ENCODE results near the gene PLEKHM2. TPM values are rescaled to one million over a fixed set of nuclear protein-coding genes. Genes with fewer than 3 reads are reported as not detected.

PLEKHM2 gene
- total and polyA plus RNA-seq, 2 of the 4 experiments (the other 2 are of a cell fraction) = 24.7 to 48.0 TPM

DNA sequence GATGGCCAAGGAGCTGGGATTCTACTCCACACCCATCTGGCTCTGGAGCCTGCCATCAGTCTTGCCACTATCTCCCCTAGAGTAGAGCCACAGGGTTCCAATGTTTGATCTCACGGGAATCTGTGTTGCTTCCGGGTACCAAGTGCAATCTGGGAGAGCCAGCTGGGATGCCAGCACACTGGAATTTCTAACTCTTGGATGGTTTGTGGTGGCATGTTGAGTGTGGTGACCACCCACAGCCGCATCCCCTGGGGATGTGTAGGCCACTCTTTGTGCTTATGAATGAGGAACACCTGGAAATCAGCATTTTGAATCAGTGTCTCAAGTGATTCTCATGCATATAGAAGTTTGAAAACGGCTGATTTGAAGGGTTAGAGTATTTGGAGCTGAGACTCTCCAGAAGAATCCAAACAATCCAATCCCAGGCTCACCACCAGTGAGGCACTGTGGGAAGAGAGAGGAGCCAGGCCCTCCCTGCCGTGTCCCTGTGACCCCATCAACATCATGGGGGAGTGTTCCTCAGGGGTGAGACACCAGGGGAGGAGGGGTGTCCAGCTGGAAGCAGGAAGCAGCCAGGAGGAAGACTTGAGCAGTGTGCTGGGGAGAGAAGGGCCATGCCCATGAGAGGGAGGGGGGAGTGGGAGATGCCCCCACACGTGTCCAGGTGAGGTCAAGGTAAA is 87.9 kb downstream of the PLEKHM2 start:
- BruUV-seq (replicated peaks) = no TSS peak
- Histone ChIP-seq H2BK20ac (ENCODE audit: low read depth, low read length) (no peak overlapping the region), H3K4ac (ENCODE audit: low read depth, low read length) (no peak overlapping the region), H4K91ac (ENCODE audit: insufficient read depth, low read depth, low read length) (no peak overlapping the region), H2AK9ac (replicated peaks; ENCODE audit: low read depth, low read length, poor library complexity) (peak overlapping the region; percentile 82), H3K79me1 (ENCODE audit: low read depth in 1 of 2, low read length in 2 of 2) (peaks cover 10 to 36% of the 10 kb centered on the region in 2 experiments), H3K27me3 (ENCODE audit: control insufficient read depth, insufficient read depth, low read length) (no peaks in the 10 kb centered on the region), H4K5ac (ENCODE audit: low read depth, low read length) (no peak overlapping the region), H3K9me3 (ENCODE audit: control insufficient read depth, insufficient read depth, low read length) (no peaks in the 10 kb centered on the region), H4K20me1 (ENCODE audit: insufficient read depth, low read length) (peaks cover 17% of the 10 kb centered on the region), H3K23ac (ENCODE audit: low read depth, low read length) (no peak overlapping the region), H2BK120ac (ENCODE audit: low read depth, low read length) (no peak overlapping the region), H3K56ac (ENCODE audit: extremely low read depth, insufficient read depth, low read length) (no peak overlapping the region), H3K18ac (ENCODE audit: low read depth, low read length) (no peak overlapping the region), H3K36me3 (ENCODE audit: control insufficient read depth, insufficient read depth, low read length) (peaks cover 72% of the 10 kb centered on the region), H2BK15ac (ENCODE audit: low read depth, low read length) (no peak overlapping the region), H3K14ac (replicated peaks; ENCODE audit: low read depth, low read length) (no peak overlapping the region), H3K9ac (ENCODE audit: low read depth, low read length) (no peak overlapping the region), H2AFZ (replicated peaks; ENCODE audit: low read length, poor library complexity) (no peak overlapping the region), H3K9me1 (ENCODE audit: insufficient read depth, low read length) (peaks cover 11% of the 10 kb centered on the region), H3K27ac (ENCODE audit: insufficient read depth, low read length) (no peak overlapping the region), H3K4me1 (ENCODE audit: control insufficient read depth, insufficient read depth, low read length) (no peaks in the 10 kb centered on the region), H2AK5ac (ENCODE audit: low read depth, low read length) (no peak overlapping the region), H3K4me2 (ENCODE audit: low read depth, low read length) (no peak overlapping the region), H2BK5ac (ENCODE audit: low read depth, low read length, poor library complexity, severe bottlenecking) (peak overlapping the region; percentile 24), H3K4me3 (ENCODE audit: insufficient read depth, low read depth, low read length) (no peak overlapping the region), H4K8ac (ENCODE audit: low read depth in 2 of 2, low read length in 2 of 2) (no peak overlapping the region)
- DNase-seq = peak; percentile 29
- ChIA-PET CTCF (interaction anchor here (0.6 to 1.5 kb wide), 2 partner anchors 20 to 135 kb away, joined by 3 to 5 read pairs; no protein-coding TSS in a partner anchor), POLR2A (ENCODE audit: unreplicated experiment) (no interaction called here)
- TF ChIP-seq BHLHE40 (IDR thresholded peaks at IDR 0.05; ENCODE audit: low read depth, low read length) (no peak), NFE2L2 (IDR thresholded peaks at IDR 0.05; ENCODE audit: low read depth, low read length) (no peak), MXI1 (IDR thresholded peaks at IDR 0.05; ENCODE audit: borderline replicate concordance, low read depth, low read length) (no peak), USF2 (IDR thresholded peaks at IDR 0.05; ENCODE audit: low read depth, low read length) (no peak), RFX5 (IDR thresholded peaks at IDR 0.05; ENCODE audit: low read depth, low read length) (no peak), MAFK (IDR thresholded peaks at IDR 0.05; ENCODE audit: low read depth, low read length) (no peak), SMC3 (IDR thresholded peaks at IDR 0.05; ENCODE audit: low read depth, low read length) (no peak), CHD1 (IDR thresholded peaks at IDR 0.05; ENCODE audit: low read depth, low read length) (no peak), CEBPB (IDR thresholded peaks at IDR 0.05; ENCODE audit: low read depth, low read length) (no peak), FOS (IDR thresholded peaks at IDR 0.05; ENCODE audit: low read depth, low read length) (no peak), MAZ (IDR thresholded peaks at IDR 0.05; ENCODE audit: borderline replicate concordance, low read depth, low read length) (no peak), RAD21 (IDR thresholded peaks at IDR 0.05; ENCODE audit: low read length) (no peak), RCOR1 (IDR thresholded peaks at IDR 0.05; ENCODE audit: insufficient replicate concordance, low read length) (no peak), POLR2A (IDR thresholded peaks at IDR 0.05; ENCODE audit: low read depth, low read length) (no peak)
- TF ChIP-seq, protein P1, sequence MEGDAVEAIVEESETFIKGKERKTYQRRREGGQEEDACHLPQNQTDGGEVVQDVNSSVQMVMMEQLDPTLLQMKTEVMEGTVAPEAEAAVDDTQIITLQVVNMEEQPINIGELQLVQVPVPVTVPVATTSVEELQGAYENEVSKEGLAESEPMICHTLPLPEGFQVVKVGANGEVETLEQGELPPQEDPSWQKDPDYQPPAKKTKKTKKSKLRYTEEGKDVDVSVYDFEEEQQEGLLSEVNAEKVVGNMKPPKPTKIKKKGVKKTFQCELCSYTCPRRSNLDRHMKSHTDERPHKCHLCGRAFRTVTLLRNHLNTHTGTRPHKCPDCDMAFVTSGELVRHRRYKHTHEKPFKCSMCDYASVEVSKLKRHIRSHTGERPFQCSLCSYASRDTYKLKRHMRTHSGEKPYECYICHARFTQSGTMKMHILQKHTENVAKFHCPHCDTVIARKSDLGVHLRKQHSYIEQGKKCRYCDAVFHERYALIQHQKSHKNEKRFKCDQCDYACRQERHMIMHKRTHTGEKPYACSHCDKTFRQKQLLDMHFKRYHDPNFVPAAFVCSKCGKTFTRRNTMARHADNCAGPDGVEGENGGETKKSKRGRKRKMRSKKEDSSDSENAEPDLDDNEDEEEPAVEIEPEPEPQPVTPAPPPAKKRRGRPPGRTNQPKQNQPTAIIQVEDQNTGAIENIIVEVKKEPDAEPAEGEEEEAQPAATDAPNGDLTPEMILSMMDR (conservative IDR thresholded peaks at IDR 0.05; ENCODE audit: low read depth, low read length) = no peak
- TF ChIP-seq, protein P2, sequence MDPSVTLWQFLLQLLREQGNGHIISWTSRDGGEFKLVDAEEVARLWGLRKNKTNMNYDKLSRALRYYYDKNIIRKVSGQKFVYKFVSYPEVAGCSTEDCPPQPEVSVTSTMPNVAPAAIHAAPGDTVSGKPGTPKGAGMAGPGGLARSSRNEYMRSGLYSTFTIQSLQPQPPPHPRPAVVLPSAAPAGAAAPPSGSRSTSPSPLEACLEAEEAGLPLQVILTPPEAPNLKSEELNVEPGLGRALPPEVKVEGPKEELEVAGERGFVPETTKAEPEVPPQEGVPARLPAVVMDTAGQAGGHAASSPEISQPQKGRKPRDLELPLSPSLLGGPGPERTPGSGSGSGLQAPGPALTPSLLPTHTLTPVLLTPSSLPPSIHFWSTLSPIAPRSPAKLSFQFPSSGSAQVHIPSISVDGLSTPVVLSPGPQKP (IDR thresholded peaks at IDR 0.05; ENCODE audit: borderline replicate concordance, low read depth, low read length) = no peak
- in situ Hi-C loops (cut with MboI; ENCODE audit: low sequenced_read_pairs) (no loop called here), intact Hi-C loops (cut with micrococcal nuclease) (no loop called here), dilution Hi-C loops (cut with HindIII; ENCODE audit: low sequenced_read_pairs, unreplicated experiment) (no loop called here)
- peak; percentile 53 for ATAC-seq (ENCODE audit: low read depth)
- WGBS, 2 experiments (ENCODE audit: extremely low coverage in 2 of 2, insufficient read length in 1 of 2) = no CpG with 5 or more reads among the region's 6 CpGs

Data from IMR-90 (cell line).